MCF 10A (cell line): ENCODE data around the gene FTCDNL1. TPM values are rescaled to one million over a fixed set of nuclear protein-coding genes. Genes with fewer than 3 reads are reported as not detected.

Experiments used
- BruUV-seq: library from RNA; stranded (reverse); fragments of 400-500 nt; replicated peaks from 2 replicates; lab custom pipeline; 2021; lab: Mats Ljungman, UMichigan
- CTCF ChIA-PET: fragments of 300-600 bp; sonication (Branson Sonifier 250); formaldehyde crosslinking; extraction: SDS; loops from one replicate; lab custom pipeline; 2021; ENCODE audit warnings: antibody characterized with exemption, inconsistent platforms; lab: Yijun Ruan, JAX
- POLR2A ChIA-PET: fragments of 300-600, 350-650 bp; sonication (Branson Sonifier 250); formaldehyde crosslinking; extraction: SDS; loops from one replicate; lab custom pipeline; 2020; ENCODE audit warnings: antibody characterized with exemption, inconsistent platforms; lab: Yijun Ruan, JAX
- DNase-seq: peaks from one replicate; pipeline ENCODE4 v3.0.0-alpha.2; 2018; ENCODE audit not compliant: unreplicated experiment
- H3K27ac Mint-ChIP-seq: one replicate; pipeline ENCODE4 v1.8.0; 2022; ENCODE audit warnings: mild to moderate bottlenecking, low read depth, mixed read lengths; ENCODE audit not compliant: unreplicated experiment
- H3K27me3 Mint-ChIP-seq: one replicate; pipeline ENCODE4 v1.8.0; 2022; ENCODE audit warnings: mixed read lengths; ENCODE audit not compliant: insufficient read depth, unreplicated experiment
- H3K36me3 Mint-ChIP-seq: one replicate; pipeline ENCODE4 v1.8.0; 2022; ENCODE audit warnings: mild to moderate bottlenecking, moderate library complexity, mixed read lengths; ENCODE audit not compliant: insufficient read depth, unreplicated experiment
- H3K4me1 Mint-ChIP-seq: one replicate; pipeline ENCODE4 v1.8.0; 2022; ENCODE audit warnings: mixed read lengths; ENCODE audit not compliant: insufficient read depth, unreplicated experiment
- H3K4me3 Mint-ChIP-seq: one replicate; pipeline ENCODE4 v1.8.0; 2022; ENCODE audit warnings: mild to moderate bottlenecking, moderate library complexity, mixed read lengths; ENCODE audit not compliant: unreplicated experiment
- H3K9me3 Mint-ChIP-seq: one replicate; pipeline ENCODE4 v1.8.0; 2022; ENCODE audit warnings: mixed read lengths; ENCODE audit not compliant: unreplicated experiment
- CTCF ChIP-seq: fragments of 200-600 bp; IDR thresholded peaks from one replicate; pipeline ENCODE4 v1.8.0; 2022; ENCODE audit warnings: antibody characterized with exemption, mild to moderate bottlenecking; ENCODE audit not compliant: unreplicated experiment
- intact Hi-C: fragments of 100-400 bp; cut with micrococcal nuclease; formaldehyde crosslinking; loops from 2 replicates; pipeline ENCODE4 v1.14.1; 2022
- total RNA-seq: library from RNA; stranded (reverse); gene quantifications from 2 replicates; pipeline ENCODE4 v1.2.3, GENCODE V29; 2022

FTCDNL1 gene
- total RNA-seq, 1 experiment from 2014 or later, result 1.9 TPM

GRCh38 chr2:199764273-199764800, 86.7 kb downstream of the FTCDNL1 start:
- Mint-ChIP-seq H3K27ac (no peak overlapping the region), H3K27me3 (peaks cover 13% of the 10 kb centered on the region), H3K36me3 (no peaks in the 10 kb centered on the region), H3K4me3 (no peak overlapping the region), H3K4me1 (no peaks in the 10 kb centered on the region), H3K9me3 (no peaks in the 10 kb centered on the region)
- intact Hi-C loops, result no loop called here
- ChIA-PET POLR2A (no interaction called here), CTCF (interaction anchor here (1.0 to 2.9 kb wide), 3 partner anchors 24 to 97 kb away, joined by 3 to 13 read pairs (median 3); no protein-coding TSS in a partner anchor)
- no peak for DNase-seq
- no TSS peak for BruUV-seq
- TF ChIP-seq CTCF, result no peak

- no peak overlapping the region for H3K27ac Mint-ChIP-seq
- no peaks in the 10 kb centered on the region for H3K9me3 Mint-ChIP-seq
- H3K27me3 Mint-ChIP-seq, result peaks cover 6% of the 10 kb centered on the region
- TF ChIP-seq CTCF, result no peak
- DNase-seq, result no peak
- no peak overlapping the region for H3K4me3 Mint-ChIP-seq
- no TSS peak for BruUV-seq
- H3K36me3 Mint-ChIP-seq, result no peaks in the 10 kb centered on the region
- POLR2A ChIA-PET, result no interaction called here
- CTCF ChIA-PET, result no interaction called here
- H3K4me1 Mint-ChIP-seq, result no peaks in the 10 kb centered on the region
- intact Hi-C loops, result no loop called here
Measured at GRCh38 chr2:199762963-199763362, 88.0 kb downstream of the FTCDNL1 start.

GRCh38 chr2:199760574-199760973, 90.4 kb downstream of the FTCDNL1 start:
- no TSS peak for BruUV-seq
- Mint-ChIP-seq H3K4me1 (no peaks in the 10 kb centered on the region), H3K9me3 (no peaks in the 10 kb centered on the region), H3K27me3 (peaks cover 24% of the 10 kb centered on the region), H3K36me3 (no peaks in the 10 kb centered on the region), H3K4me3 (no peak overlapping the region), H3K27ac (no peak overlapping the region)
- ChIA-PET POLR2A (no interaction called here), CTCF (interaction anchor here (0.6 to 0.7 kb wide), 2 partner anchors 9 to 40 kb away, joined by 3 to 4 read pairs; no protein-coding TSS in a partner anchor)
- DNase-seq, result no peak
- TF ChIP-seq CTCF, result no peak
- intact Hi-C loops, result no loop called here

- no peaks in the 10 kb centered on the region for H3K9me3 Mint-ChIP-seq
- no peaks in the 10 kb centered on the region for H3K36me3 Mint-ChIP-seq
- no TSS peak for BruUV-seq
- H3K4me3 Mint-ChIP-seq, result no peak overlapping the region
- DNase-seq, result peak; percentile 30
- intact Hi-C loops, result no loop called here
- no peaks in the 10 kb centered on the region for H3K4me1 Mint-ChIP-seq
- no peak for TF ChIP-seq CTCF
- CTCF ChIA-PET, result interaction anchor here (0.7 to 4.0 kb wide), 4 partner anchors 18 to 736 kb away, joined by 3 to 26 read pairs (median 4); no protein-coding TSS in a partner anchor
- peaks cover 49% of the 10 kb centered on the region for H3K27me3 Mint-ChIP-seq
- POLR2A ChIA-PET, result interaction anchor here (1.5 kb wide), 1 partner anchor 16 kb away, joined by 5 read pairs; no protein-coding TSS in a partner anchor
- no peak overlapping the region for H3K27ac Mint-ChIP-seq
Measured at GRCh38 chr2:199757233-199757870, 93.6 kb downstream of the FTCDNL1 start.
